Motor neuron (in vitro differentiated cells): ENCODE measurements around the gene DLG2. TPM values are rescaled to one million over a fixed set of nuclear protein-coding genes. Genes with fewer than 3 reads are reported as not detected.
"Not testable (repeated sequence)": the region's sequence is repeated elsewhere in the genome, so short reads cannot be mapped to it uniquely, and the experiment has no call there.

Experiments used
- ATAC-seq, 8 experiments: fragments of 200-7000 bp; cut with Tn5 transposase; replicated peaks in 6 of 8; 2 replicates each; pipeline ENCODE4 v1.8.0; 2021; ENCODE audit warnings: mild to moderate bottlenecking in 8 of 8, moderate library complexity in 8 of 8
- H3K27ac ChIP-seq, 2 donors: fragments of 250-450 bp; sonication (Bioruptor Pico); 2 replicates each; pipeline ENCODE4 v1.9.0; 2021; ENCODE audit warnings: antibody characterized with exemption in 2 of 2, mild to moderate bottlenecking in 2 of 2, moderate library complexity in 1 of 2
- H3K4me1 ChIP-seq, 2 donors: fragments of 250-450 bp; sonication (Bioruptor Pico); replicated peaks in 1 of 2; 2 replicates each; pipeline ENCODE4 v1.6.1; 2021; ENCODE audit warnings: antibody characterized with exemption in 2 of 2, mild to moderate bottlenecking in 2 of 2, moderate library complexity in 1 of 2
- H3K4me3 ChIP-seq, 5 donors: fragments of 250-450 bp; sonication (Bioruptor Pico); 2 replicates each; pipeline ENCODE4 v1.9.0; 2021; ENCODE audit warnings: antibody characterized with exemption in 5 of 5, mild to moderate bottlenecking in 5 of 5, moderate library complexity in 4 of 5
- WGBS, 10 experiments: fragments of 450-650 bp; shearing (Covaris generic); methylation state at CpG; one replicate each; pipeline ENCODE4 v1.0.0; 2022; 5-methylcytosine and 5-hydroxymethylcytosine counted together
- in situ Hi-C, 9 experiments: fragments of 400-800 bp; cut with MboI; loops; one replicate each; pipeline ENCODE4 v1.15.0; 2021; ENCODE audit warnings: low sequenced_read_pairs in 9 of 9, low pct_unique_long_range_greater_than_20kb in 2 of 9; ENCODE audit not compliant: unreplicated experiment in 9 of 9
- total RNA-seq, 8 experiments: library from RNA; unstranded; fragments of 300-600 nt; gene quantifications; 2 replicates each; pipeline versions ENCODE4 v1.2.3 to v1.2.4, GENCODE V29; 2022

DLG2 gene
- total RNA-seq, 8 experiments from 2014 or later: 1.3 to 17.5 (median 6.5) TPM

GRCh38 chr11:84310268-84310667 is 1316.9 kb downstream of the DLG2 start:
- peak in 3 of 8 experiments; percentile 50 to 63 (median 52) for ATAC-seq
- peaks cover 5 to 14% of the 10 kb centered on the region in 2 donors for H3K4me1 ChIP-seq
- no peak overlapping the region for H3K4me3 ChIP-seq
- H3K27ac ChIP-seq: no peak overlapping the region
- WGBS, 10 experiments: 50 to 80% (median 63%) methylated on average over 1 of the region's 1 CpG; no CpG with 5 or more reads in 5 of the 10 experiments
- in situ Hi-C loops: no loop called here

- ATAC-seq, H3K4me1 ChIP-seq, in situ Hi-C loops, H3K4me3 ChIP-seq, H3K27ac ChIP-seq: not testable (repeated sequence)
- 100% methylated on average over 2 of the region's 33 CpGs; no CpG with 5 or more reads in 8 of the 10 experiments for WGBS, 10 experiments
Observed at GRCh38 chr11:84308491-84308890, 1318.7 kb downstream of the DLG2 start.

GRCh38 chr11:84300092-84300491 is 1327.1 kb downstream of the DLG2 start:
- Histone ChIP-seq H3K27ac (no peak overlapping the region), H3K4me1 (no peaks in the 10 kb centered on the region), H3K4me3 (no peak overlapping the region)
- WGBS, 10 experiments: 0 to 93% (median 81%) methylated on average over 1 of the region's 1 CpG; no CpG with 5 or more reads in 5 of the 10 experiments
- in situ Hi-C loops: no loop called here
- no peak for ATAC-seq

- no peaks in the 10 kb centered on the region for H3K4me1 ChIP-seq
- no peak overlapping the region for H3K27ac ChIP-seq
- in situ Hi-C loops: no loop called here
- ATAC-seq: no peak
- H3K4me3 ChIP-seq: no peak overlapping the region
- 67 to 100% (median 91%) methylated on average over 1 to 2 of the region's 2 CpGs for WGBS, 10 experiments
Observed at GRCh38 chr11:84297570-84297969, 1329.6 kb downstream of the DLG2 start.

GRCh38 chr11:84295815-84296214 is 1331.3 kb downstream of the DLG2 start:
- 51 to 93% (median 79%) methylated on average over 1 to 4 of the region's 4 CpGs; no CpG with 5 or more reads in 1 of the 10 experiments for WGBS, 10 experiments
- Histone ChIP-seq H3K4me1 (no peaks in the 10 kb centered on the region), H3K27ac (no peak overlapping the region), H3K4me3 (no peak overlapping the region)
- in situ Hi-C loops: no loop called here
- no peak for ATAC-seq

GRCh38 chr11:84292955-84293354 is 1334.2 kb downstream of the DLG2 start:
- 5 to 100% (median 80%) methylated on average over 1 to 2 of the region's 2 CpGs; no CpG with 5 or more reads in 5 of the 10 experiments for WGBS, 10 experiments
- no peak overlapping the region for H3K27ac ChIP-seq
- H3K4me1 ChIP-seq: no peaks in the 10 kb centered on the region
- in situ Hi-C loops: no loop called here
- no peak overlapping the region for H3K4me3 ChIP-seq
- ATAC-seq: no peak

- no peak overlapping the region for H3K4me3 ChIP-seq
- no peak overlapping the region for H3K27ac ChIP-seq
- 20 to 100% (median 88%) methylated on average over 1 to 4 of the region's 4 CpGs for WGBS, 10 experiments
- ATAC-seq: no peak
- H3K4me1 ChIP-seq: no peaks in the 10 kb centered on the region
- in situ Hi-C loops: no loop called here
Observed at GRCh38 chr11:84292006-84292405, 1335.1 kb downstream of the DLG2 start.

- Histone ChIP-seq H3K27ac (no peak overlapping the region), H3K4me3 (no peak overlapping the region), H3K4me1 (no peaks in the 10 kb centered on the region)
- in situ Hi-C loops: no loop called here
- no peak for ATAC-seq
Observed at GRCh38 chr11:84290647-84291046, 1336.5 kb downstream of the DLG2 start.

GRCh38 chr11:84289381-84289906 is 1337.7 kb downstream of the DLG2 start:
- H3K4me1 ChIP-seq: no peaks in the 10 kb centered on the region
- no peak overlapping the region for H3K27ac ChIP-seq
- no peak for ATAC-seq
- 30 to 100% (median 80%) methylated on average over 1 to 3 of the region's 3 CpGs; no CpG with 5 or more reads in 1 of the 10 experiments for WGBS, 10 experiments
- in situ Hi-C loops: no loop called here
- no peak overlapping the region for H3K4me3 ChIP-seq

GRCh38 chr11:84273541-84273940 is 1353.6 kb downstream of the DLG2 start:
- peak in 3 of 8 experiments; percentile 41 to 82 (median 41) for ATAC-seq
- no peak overlapping the region for H3K27ac ChIP-seq
- in situ Hi-C loops: loop anchor here in 3 of 9 experiments (25.0 kb wide), 1 partner anchor 436 kb away; no protein-coding TSS in a partner anchor
- H3K4me3 ChIP-seq: no peak overlapping the region
- 25 to 100% (median 72%) methylated on average over 1 to 2 of the region's 2 CpGs; no CpG with 5 or more reads in 2 of the 10 experiments for WGBS, 10 experiments
- peaks cover 0 to 9% of the 10 kb centered on the region in 2 donors for H3K4me1 ChIP-seq

- peak in 3 of 8 experiments; percentile 38 to 69 (median 41) for ATAC-seq
- 31 to 95% (median 62%) methylated on average over 1 to 6 of the region's 6 CpGs; no CpG with 5 or more reads in 2 of the 10 experiments for WGBS, 10 experiments
Observed at GRCh38 chr11:84270466-84270865, 1356.7 kb downstream of the DLG2 start.

GRCh38 chr11:84264066-84264465 is 1363.1 kb downstream of the DLG2 start:
- H3K27ac ChIP-seq: no peak overlapping the region
- in situ Hi-C loops: loop anchor here in 3 of 9 experiments (25.0 kb wide), 1 partner anchor 427 kb away; no protein-coding TSS in a partner anchor
- no peak overlapping the region for H3K4me3 ChIP-seq

More at GRCh38 chr11:84270466-84270865, 1356.7 kb downstream of the DLG2 start:
- peaks cover 0 to 9% of the 10 kb centered on the region in 2 donors for H3K4me1 ChIP-seq
- in situ Hi-C loops: loop anchor here in 3 of 9 experiments (25.0 kb wide), 1 partner anchor 433 kb away; no protein-coding TSS in a partner anchor
- no peak overlapping the region for H3K27ac ChIP-seq
- H3K4me3 ChIP-seq: no peak overlapping the region

GRCh38 chr11:84261707-84262106 is 1365.4 kb downstream of the DLG2 start:
- peak in 2 of 8 experiments; percentile 44 to 55 for ATAC-seq
- no peak overlapping the region for H3K27ac ChIP-seq

More at GRCh38 chr11:84264066-84264465, 1363.1 kb downstream of the DLG2 start:
- ATAC-seq: no peak
- WGBS, 10 experiments: 33 to 100% (median 76%) methylated on average over 1 of the region's 1 CpG; no CpG with 5 or more reads in 4 of the 10 experiments
- no peaks in the 10 kb centered on the region for H3K4me1 ChIP-seq

More at GRCh38 chr11:84261707-84262106, 1365.4 kb downstream of the DLG2 start:
- in situ Hi-C loops: loop anchor here in 3 of 9 experiments (25.0 kb wide), 1 partner anchor 424 kb away; no protein-coding TSS in a partner anchor
- no peaks in the 10 kb centered on the region for H3K4me1 ChIP-seq
- H3K4me3 ChIP-seq: no peak overlapping the region
